Measurements from ENCODE around the gene RNFT1.
"Not testable (repeated sequence)": the region's sequence is repeated elsewhere in the genome, so short reads cannot be mapped to it uniquely, and the experiment has no call there.

Gene RNFT1, protein sequence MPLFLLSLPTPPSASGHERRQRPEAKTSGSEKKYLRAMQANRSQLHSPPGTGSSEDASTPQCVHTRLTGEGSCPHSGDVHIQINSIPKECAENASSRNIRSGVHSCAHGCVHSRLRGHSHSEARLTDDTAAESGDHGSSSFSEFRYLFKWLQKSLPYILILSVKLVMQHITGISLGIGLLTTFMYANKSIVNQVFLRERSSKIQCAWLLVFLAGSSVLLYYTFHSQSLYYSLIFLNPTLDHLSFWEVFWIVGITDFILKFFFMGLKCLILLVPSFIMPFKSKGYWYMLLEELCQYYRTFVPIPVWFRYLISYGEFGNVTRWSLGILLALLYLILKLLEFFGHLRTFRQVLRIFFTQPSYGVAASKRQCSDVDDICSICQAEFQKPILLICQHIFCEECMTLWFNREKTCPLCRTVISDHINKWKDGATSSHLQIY

DNA sequence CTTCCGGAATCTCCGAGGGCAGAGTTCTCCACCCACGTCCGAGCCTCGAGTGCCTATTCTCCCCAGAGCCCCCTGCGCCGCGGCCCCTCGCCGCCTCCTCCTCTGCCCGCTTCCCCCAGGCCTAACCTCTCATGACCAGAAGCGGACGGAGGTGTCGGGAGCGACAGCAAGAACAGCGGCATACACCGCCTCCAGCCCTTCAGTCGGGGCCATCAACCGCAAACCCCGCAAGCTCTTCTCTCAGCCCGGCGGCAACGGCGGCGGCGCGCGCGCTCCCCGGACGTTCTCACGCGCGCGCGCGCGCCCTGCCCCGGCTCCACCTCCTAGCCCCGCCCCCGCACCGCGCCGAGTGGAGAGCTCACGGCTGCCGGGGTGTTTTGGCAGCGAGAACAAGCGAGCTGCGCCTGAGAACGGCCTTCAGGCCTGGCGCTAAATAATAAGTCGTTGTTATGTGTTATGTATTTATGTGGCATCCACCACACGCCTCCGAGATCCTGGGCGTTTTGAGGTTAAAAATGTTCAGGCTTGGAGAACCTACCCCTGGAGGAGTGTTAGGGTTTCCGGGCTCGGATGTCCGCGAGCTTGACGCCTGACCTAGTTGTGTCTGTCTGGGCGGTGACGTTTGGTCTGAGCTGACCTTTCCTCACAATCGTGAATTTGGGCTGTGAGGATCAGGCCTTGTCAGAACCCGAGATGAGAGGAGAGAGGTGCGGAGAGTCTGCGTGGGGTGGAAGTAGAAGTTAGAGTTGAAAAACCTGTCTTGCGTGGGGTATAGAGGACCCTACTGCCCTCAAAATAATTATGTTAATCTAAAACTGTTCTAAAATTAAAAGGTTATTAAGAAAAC is at the start of gene RNFT1:
Gene RNFT1, minus strand, starts transcription at position 259 of the 847 bp plus-strand sequence. Its CDS starts 77 bp downstream, at position 182.
- DNase-seq: peak; percentile 97

DNA sequence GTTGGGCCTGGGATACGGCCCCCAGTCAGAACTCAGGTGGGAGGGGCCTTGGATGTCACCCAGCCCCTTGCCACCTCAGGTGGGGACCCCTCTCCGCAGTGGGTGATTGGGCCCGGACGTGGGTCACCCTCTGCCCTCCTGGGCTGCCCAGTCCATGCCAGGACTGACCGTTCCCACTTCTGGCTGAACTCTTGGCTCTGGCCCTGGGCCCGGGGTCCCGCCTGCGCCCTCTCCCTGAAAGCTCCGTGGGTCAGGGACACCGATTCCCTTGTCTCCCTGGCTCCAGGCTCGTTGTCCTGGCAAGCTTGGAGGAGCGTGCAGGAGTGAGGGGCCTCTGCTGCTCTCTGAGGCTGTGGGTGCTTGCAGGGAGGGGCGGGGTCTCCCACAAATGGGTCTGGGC is 44.8 kb upstream of the RNFT1 start:
- DNase-seq: not testable (repeated sequence)

DNA sequence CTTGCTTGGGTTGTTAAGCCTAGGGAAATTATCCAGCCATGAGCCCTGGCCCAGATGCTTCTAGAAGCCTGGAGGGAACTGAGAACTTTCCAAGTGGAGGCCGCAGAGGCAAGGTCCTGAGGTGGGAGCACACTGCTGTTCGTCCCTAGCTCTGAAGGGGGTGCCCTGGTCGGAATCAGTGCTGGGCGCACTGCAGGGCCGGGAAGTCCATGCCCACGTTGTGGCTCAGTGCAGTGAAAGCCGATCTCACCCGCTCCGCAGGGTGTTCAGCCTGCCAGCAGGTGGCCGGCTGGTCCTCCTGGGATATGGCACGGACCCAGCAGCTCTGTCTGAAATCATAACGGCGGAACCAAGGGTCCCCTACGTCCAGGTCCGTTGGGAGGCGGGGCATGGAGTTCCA is 43.8 kb upstream of the RNFT1 start:
- DNase-seq: not testable (repeated sequence)

DNA sequence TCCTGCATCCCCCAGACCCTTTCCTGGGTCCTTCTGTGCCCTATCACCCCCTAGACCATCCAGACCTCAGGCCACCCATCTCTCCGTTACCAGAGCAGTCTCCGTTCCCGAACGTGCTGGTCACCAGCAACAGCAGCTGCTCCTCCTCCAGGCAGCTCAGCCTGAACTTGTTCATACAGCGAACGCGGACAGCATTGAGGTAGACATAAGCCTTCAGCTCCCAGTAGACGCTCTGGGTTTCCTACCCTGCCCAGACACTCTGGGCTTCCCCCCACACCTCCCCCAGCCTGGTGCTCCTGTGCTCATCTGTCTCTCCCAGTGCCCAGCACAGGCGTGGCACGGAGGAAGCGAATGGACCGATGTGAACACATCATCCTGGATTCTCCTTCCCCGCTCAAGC is 41.6 kb upstream of the RNFT1 start:
- no peak for DNase-seq

DNA sequence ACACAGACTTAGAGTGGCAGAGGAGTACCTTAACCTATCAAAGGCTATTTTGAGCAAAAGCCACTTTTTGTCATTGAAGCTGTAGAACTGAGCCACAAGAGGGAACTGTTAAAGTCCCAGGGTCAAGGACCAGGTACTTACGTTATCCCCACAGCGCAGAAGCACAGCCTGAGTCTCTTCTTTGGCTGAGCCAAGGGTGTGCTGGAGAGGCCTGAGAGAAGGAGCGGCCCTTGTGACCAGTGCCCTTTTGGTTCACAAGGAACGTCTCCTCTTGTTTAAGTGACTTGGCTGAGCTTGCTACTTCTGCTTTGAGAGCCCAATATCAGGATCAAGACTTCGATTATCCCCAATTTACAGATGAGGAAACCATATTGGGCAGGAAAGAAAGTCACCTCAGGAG is 40.0 kb upstream of the RNFT1 start:
- not testable (repeated sequence) for DNase-seq

DNA sequence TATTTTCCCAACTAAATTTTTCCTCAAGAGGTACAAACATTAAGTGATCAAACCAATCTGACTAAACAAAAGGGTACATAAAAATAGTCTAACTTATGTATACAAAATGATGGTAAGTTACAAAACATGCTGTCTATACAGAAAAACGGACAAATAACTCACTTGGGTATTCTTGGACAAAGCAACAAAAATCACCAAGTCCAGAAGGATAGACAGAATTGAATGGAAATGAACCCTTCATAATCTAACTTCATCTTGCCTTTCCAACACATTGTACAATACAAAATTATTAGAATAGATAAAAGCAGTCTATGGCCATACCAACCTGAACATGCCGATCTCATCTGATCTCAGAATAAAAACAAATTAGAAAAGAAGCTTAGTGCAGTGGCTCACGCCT is 37.9 kb upstream of the RNFT1 start:
- DNase-seq: not testable (repeated sequence)

DNA sequence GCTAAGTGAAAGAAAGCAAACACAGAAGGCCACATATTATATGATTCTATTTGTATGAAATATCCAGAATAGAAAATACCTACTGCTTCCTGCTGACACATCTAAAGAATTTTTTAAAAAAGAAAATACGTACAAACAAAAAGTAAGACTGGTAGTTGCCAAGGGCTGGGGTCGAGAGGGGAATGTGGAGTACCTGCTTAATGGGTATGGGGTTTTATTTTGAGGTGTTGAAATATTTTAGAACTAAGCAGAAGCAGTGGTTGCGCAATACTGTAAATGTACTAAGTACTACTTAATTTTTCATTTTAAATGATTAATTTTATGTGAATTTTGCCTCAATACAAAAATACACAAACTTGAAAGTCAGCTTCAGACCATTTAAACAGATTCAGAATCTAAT is 32.1 kb upstream of the RNFT1 start:
- not testable (repeated sequence) for DNase-seq

DNA sequence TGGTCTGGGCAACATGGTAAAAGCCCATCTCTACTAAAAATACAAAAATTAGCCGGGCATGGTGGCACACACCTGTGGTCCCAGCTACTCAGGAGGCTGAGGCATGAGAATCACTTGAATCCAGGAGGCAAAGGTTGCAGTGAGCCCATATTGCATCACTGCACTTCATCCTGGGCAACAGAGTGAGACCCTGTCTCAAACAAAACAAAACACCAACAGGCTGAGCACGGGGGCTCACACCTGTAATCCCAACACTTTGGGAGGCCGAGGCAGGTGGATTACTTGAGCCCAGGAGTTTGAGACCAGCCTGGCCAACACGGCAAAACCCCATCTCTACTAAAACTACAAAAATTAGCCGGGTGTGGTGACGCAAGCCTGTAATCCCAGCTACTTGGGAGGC is 10.6 kb upstream of the RNFT1 start:
- DNase-seq: not testable (repeated sequence)

DNA sequence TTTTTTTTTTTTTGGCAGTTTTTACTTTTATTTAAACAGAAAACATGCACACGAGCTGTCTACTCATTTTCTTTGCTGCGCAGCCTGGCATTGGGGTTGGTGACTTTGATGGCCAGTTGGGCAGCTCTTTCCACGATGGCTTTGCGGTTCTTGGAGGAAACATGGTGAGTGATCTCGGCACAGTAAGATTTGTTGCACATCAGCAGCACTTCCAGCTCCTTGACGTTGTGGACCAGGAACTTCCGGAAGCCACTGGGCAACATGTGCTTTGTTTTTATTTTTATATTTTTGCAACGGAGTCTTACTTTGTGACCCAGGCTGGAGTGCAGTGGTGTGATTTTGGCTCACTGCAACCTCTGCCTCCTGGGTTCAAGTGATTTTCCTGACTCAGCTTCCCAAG is 8.9 kb upstream of the RNFT1 start:
- not testable (repeated sequence) for DNase-seq

DNA sequence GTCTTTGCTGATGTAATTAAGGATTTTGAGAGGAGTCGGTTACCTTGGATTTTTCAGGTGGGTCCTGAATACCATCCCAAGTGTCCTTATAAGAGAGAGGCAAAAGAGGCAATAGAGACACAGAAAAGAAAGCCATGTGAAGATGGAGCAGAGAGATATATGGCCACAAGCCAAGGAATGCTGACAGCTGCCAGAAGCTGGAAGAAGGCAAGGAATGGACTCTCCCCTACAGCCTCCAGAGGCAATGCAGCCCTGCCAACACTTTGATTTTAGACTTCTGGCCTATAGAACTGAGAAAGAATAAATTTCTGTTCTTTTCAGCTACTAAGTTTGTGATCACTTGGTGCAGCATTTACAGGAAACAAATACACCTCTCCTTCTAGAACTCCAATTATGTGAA is 8.2 kb upstream of the RNFT1 start:
- DNase-seq: no peak

DNA sequence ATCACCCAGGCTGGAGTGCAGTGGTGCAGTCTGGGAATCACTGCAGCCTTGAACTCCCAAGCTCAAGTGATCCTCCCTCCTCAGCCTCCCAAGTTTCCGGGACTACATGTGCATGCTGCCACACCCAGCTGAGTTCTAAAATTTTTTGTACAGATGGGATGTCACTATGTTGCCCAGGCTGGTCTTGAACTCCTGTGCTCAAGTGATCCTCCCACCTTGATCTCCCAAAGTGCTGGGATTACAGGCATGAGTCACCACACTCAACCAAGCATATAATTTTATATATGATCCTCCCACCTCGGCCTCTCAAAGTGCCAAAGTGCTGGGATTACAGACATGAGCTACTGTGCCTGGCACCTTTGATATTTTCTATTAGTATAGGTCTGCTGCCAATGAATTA is 7.2 kb upstream of the RNFT1 start:
- not testable (repeated sequence) for DNase-seq

DNA sequence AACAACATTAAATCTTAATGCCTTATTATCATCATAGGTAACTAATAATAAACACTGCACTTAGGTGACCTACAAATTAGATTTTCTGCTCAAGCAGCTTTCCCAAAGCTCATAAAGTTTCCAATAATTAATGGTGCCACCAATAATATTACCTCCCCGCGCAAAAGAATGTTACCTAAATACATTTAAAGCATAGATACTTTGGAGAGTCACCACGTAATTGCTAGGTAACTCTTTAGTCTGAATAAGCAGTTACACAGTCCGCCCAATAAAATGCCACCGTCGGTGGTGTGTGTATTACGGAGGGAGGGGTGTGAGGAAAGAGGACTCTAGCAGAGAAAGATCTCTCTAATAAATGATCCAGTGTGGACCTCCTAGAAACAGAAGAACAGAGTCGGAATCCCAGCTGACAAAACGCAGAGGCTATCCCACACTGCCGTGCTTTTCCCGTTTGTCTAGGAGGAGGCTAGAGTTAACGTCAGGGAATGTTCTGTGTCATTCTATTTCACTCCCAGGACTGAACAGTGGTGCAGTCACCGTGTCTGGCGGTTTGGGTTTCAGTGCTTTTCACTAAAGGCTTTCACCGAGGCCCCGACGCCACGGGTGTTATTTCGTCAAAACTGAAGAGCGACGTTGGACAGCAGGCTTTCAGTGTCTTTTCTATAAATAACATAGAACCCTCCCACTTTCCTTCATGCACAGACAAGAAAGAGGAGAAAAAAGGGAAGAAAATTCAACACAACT is 630 bp downstream of the RNFT1 start:
- DNase-seq: peak; percentile 48

DNA sequence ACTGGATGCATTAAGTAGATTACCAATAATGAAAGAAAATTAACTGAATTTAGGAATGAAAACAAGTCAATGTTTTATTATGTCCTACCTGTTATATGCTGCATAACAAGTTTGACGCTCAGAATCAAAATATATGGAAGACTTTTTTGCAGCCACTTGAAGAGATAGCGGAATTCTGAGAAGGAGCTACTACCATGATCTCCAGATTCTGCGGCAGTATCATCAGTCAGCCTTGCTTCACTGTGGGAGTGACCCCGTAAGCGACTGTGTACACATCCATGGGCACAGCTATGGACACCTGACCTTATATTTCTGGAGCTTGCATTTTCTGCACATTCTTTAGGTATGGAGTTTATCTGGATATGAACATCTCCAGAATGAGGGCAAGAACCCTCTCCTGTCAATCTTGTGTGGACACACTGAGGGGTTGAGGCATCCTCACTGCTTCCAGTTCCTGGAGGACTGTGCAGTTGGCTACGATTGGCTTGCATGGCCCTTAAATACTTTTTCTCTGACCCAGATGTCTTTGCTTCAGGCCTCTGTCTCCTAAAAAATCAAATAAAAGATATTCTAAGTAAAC is 1.7 kb downstream of the RNFT1 start:
- DNase-seq: no peak

DNA sequence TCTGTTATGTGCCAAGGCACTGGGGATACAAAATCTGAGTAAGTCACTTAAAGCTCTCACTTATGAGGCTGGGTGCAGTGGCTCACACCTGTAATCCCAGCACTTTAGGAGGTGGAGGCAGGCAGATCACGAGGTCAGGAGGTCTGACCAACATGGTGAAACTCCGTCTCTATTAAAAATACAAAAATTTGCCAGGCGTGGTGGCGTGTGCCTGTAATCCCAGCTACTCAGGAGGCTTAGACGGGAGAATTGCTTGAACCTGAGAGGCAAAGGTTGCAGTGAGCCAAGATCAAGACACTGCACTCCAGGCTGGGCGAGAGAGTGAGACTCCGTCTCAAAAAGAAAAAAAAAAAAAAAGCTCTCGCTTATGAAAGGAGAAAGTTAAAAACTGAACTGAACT is 5.0 kb downstream of the RNFT1 start:
- DNase-seq: not testable (repeated sequence)

DNA sequence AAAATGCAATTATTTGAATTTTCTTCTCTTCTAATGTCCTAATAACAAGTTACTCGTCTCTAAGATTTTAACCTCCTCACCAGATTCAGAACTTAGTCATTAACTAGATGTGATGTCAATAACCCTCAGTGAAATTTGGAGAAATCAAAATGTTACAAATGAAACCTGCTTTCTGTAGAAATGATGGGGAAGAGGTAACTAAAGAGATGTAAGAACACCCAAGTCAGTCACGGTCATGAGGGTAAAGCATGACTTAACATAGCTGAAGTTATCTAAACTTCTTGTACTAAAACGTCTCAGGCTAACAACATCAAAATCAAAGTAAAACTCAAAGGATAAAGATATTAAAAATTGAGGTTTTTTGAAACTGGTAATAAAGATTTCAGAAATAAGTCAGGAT is 9.7 kb downstream of the RNFT1 start:
- DNase-seq: no peak

DNA sequence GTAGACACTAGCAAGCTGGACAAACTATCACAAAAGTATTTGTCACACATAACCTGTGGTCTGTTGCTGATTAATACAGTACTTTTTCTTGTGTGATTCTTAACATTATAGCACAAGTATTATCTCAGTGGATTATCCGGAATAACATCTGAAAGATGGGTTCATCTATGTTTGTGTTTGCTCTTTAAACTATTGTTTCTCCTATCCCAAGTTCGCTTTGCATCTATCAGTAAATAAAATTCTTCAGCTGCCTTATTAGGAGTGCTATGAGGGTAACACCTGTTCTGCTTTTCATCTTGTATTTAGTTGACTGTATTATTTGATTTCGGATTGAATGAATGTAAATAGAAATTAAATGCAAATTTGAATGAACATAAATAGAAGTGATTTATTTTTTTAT is 14.5 kb downstream of the RNFT1 start:
- DNase-seq: no peak

DNA sequence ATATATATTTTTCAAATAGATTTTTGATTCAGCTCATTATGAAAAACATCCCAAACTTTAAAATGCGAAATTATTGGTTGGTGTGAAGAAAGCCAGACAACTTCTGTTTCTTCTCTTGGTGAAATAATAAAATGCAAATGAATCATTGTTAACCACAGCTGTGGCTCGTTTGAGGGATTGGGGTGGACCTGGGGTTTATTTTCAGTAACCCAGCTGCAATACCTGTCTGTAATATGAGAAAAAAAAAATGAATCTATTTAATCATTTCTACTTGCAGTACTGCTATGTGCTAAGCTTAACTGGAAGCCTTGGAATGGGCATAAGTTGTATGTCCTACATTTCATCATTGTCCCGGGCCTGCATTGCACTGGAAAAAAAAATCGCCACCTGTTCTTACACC is 17.2 kb downstream of the RNFT1 start:
- DNase-seq: not testable (repeated sequence)

DNA sequence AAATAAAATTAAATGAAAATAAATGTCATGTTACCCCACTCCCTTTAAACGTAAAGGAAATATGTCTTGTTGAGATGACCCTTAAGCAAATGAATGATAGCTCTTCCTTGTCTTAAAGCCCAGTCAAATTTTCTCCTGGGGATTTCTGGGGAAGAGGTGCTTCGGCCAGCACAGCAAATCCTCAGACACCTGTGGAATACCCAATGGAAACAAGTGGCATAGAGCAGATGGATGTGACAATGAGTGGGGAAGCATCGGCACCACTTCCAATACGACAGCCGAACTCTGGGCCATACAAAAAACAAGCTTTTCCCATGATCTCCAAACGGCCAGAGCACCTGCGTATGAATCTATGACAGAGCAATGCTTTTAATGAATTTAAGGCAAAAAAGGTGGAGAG is 18.1 kb downstream of the RNFT1 start:
- DNase-seq: not testable (repeated sequence)

DNA sequence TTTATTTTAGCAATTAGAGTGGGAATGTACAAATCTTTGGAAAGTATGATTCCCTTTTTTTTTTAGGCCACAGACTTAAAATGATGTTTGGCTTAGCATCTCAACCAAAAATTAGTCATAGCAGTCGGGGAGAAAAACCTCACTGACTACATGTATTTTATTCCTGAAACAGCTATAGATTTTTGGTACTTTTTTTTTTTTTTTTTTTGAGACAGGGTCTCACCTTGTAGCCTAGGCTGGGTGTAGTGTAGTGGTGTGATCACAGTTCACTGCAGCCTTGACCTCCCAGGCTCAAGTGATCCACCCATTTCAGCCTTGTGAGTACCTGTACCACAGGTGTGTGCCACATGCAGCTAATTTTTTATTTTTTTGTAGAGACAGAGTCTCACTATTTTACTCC is 23.4 kb downstream of the RNFT1 start:
- no peak for DNase-seq

DNA sequence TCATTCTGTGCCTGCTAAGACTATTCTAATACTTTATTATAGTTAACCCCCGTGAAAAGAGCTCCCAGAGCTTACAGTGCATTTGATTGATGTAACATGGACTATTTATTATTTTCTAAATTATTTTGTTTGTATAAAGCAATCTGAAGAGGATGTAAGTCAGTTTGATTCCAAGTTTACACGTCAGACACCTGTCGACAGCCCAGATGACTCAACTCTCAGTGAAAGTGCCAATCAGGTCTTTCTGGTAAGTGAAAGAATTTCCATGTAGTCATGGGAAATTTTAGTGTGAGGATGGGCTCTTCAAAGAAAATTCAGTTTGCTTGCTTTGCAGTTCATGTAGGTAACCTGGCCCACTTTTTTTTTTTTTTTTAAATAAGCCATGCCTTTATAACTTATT is 23.8 kb downstream of the RNFT1 start:
- not testable (repeated sequence) for DNase-seq

DNA sequence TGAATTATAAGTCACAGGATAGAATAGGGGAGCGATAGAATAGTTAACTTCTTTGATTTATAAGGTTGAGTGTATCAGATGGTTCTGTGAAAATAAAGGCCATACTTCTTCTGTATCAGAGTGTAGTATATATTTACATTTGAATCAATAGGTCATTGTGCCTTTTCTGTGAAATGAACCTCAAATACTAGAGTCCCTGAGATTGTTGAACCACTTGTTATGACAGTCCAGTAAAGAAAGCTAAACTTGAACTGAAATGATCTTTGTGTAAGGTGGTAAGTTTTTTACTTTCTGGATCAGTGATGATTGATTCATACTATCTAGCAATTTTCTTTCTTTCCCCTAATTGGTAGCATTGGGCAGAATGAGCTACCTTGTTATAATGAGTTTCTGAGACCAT is 31.2 kb downstream of the RNFT1 start:
- not testable (repeated sequence) for DNase-seq

DNA sequence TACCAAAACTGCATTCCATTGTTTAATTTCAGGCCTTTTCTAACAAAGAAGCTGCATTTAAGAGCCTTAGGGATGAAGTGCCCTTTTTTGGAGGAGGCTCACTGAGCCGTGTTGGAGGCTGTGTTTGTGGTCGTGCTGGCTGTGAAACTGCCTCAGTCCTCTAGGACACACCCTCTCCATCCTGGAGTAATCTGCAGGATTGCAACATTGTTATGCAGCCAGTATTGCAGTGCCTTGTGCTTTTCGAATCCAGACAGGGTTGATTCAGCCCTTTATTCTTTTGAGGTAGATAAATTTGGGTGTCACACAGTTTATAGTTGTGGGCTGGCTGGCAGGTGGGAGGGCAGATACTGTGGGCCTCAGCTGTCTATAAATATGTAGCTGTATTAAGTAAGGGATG is 33.8 kb downstream of the RNFT1 start:
- DNase-seq: not testable (repeated sequence)

DNA sequence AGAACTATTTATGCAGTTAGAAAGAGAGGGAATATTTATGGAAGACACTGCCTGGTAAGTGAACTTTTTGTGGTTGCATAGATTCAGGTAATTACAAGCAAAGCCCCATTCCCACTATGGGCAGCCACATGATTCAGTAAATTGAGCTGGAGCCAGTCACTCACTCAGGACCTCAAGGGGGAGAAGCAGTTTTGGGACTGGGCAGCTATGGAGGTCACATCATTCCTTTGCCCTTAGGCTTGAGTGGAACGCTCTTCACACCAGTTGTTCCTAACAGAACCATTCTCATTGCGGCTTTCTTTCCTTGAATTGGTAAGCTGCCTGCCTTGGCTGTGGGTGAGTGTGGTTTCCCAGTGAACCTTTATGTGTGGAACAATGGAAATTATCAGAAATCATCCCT is 34.4 kb downstream of the RNFT1 start:
- DNase-seq: not testable (repeated sequence)
